Omental fat pad (tissue), 4 donors: ENCODE measurements around the gene DUSP10. TPM values are rescaled to one million over a fixed set of nuclear protein-coding genes. Genes with fewer than 3 reads are reported as not detected.

ENCODE experiments used
- ATAC-seq: fragments of 150-250 bp; one replicate; pipeline ENCODE4 v1.9.1; 2016; ENCODE audit warnings: mild to moderate bottlenecking, moderate library complexity; ENCODE audit not compliant: low FRiP score
- DNase-seq: peaks from one replicate; pipeline ENCODE4 v3.0.0-alpha.2; 2019; ENCODE audit warnings: low spot score
- CTCF ChIP-seq, 3 donors: fragments of 450-650 bp; IDR thresholded peaks; one replicate each; pipeline ENCODE4 v1.5.1; 2016 to 2017; ENCODE audit warnings: antibody characterized with exemption in 3 of 3, mild to moderate bottlenecking in 3 of 3, moderate library complexity in 2 of 3
- total RNA-seq, 4 donors: library from RNA; depleted of rRNA; stranded (reverse); fragments of >200 nt; gene quantifications; one replicate each; pipeline ENCODE4 v1.1.0, GENCODE V29; 2016

The DUSP10 gene
- total RNA-seq, 4 donors from 2014 or later: 3.1 to 13.0 (median 10.2) TPM

GRCh38 chr1:221708987-221709386 is 32.9 kb downstream of the DUSP10 start:
- DNase-seq (no peak), ATAC-seq (no peak)
- TF ChIP-seq CTCF (IDR thresholded peaks at IDR 0.05): no peak

- no peak for DNase-seq
- ATAC-seq: no peak
- no peak for TF ChIP-seq CTCF (IDR thresholded peaks at IDR 0.05)
These were observed 33.8 kb downstream of the DUSP10 start for GRCh38 chr1:221708076-221708571.

GRCh38 chr1:221706876-221707582 is 34.9 kb downstream of the DUSP10 start:
- ATAC-seq: no peak
- no peak for TF ChIP-seq CTCF (IDR thresholded peaks at IDR 0.05)
- DNase-seq: no peak

GRCh38 chr1:221706191-221706590 is 35.7 kb downstream of the DUSP10 start:
- ATAC-seq: no peak
- no peak for TF ChIP-seq CTCF (IDR thresholded peaks at IDR 0.05)
- DNase-seq: no peak

- no peak for DNase-seq
- no peak for TF ChIP-seq CTCF (IDR thresholded peaks at IDR 0.05)
- no peak for ATAC-seq
These were observed 37.6 kb downstream of the DUSP10 start for GRCh38 chr1:221704306-221704705.

- no peak for TF ChIP-seq CTCF (IDR thresholded peaks at IDR 0.05)
- no peak for ATAC-seq
These were observed 40.2 kb downstream of the DUSP10 start for GRCh38 chr1:221701570-221702186.

GRCh38 chr1:221700948-221701347 is 40.9 kb downstream of the DUSP10 start:
- no peak for ATAC-seq
- no peak for DNase-seq
- TF ChIP-seq CTCF (IDR thresholded peaks at IDR 0.05): no peak

More at GRCh38 chr1:221701570-221702186, 40.2 kb downstream of the DUSP10 start:
- DNase-seq: no peak
